K562 (cell line): Measurements from ENCODE around the gene GZMM. TPM values are rescaled to one million over a fixed set of nuclear protein-coding genes. Genes with fewer than 3 reads are reported as not detected.

Experiments used
- ATAC-seq: fragments of 200-7000 bp; cut with Tn5 transposase; 3 replicates; pipeline ENCODE4 v1.9.1; 2020; ENCODE audit warnings: moderate library complexity
- BruUV-seq: library from RNA; stranded (reverse); fragments of 400-500 nt; replicated peaks from 2 replicates; lab custom pipeline; 2021; lab: Mats Ljungman, UMichigan
- CTCF ChIA-PET: fragments of 300-600 bp; formaldehyde crosslinking; extraction: SDS; loops from one replicate; lab custom pipeline; 2021; ENCODE audit warnings: low intra/inter-chr PET ratio; lab: Yijun Ruan, JAX
- POLR2A ChIA-PET: fragments of 300-600, 350-650 bp; sonication (Branson Sonifier 250); formaldehyde crosslinking; extraction: SDS; loops from one replicate; lab custom pipeline; 2021; ENCODE audit warnings: antibody characterized with exemption, inconsistent platforms; lab: Yijun Ruan, JAX
- DNase-seq, 4 experiments: peaks; one replicate each; pipeline versions ENCODE4 v3.0.0 to v3.0.0-alpha.2; 2011 to 2018; ENCODE audit warnings: low spot score in 3 of 4, mixed read lengths in 3 of 4; ENCODE audit errors: extremely low read depth in 1 of 4
- FAIRE-seq: peaks from 2 replicates; lab custom pipeline; 2011; peaks lifted over from hg19 to GRCh38; lab: Jason Lieb, UNC
- H2AFZ ChIP-seq: 2 replicates; pipeline ENCODE4 v1.6.0; 2011; ENCODE audit warnings: low read depth, low read length, control low read depth, inconsistent platforms
- H3K27ac ChIP-seq: fragments of 200-600 bp; 3 replicates; pipeline ENCODE4 v1.8.0; 2011; ENCODE audit warnings: low read depth, mild to moderate bottlenecking, control low read depth, inconsistent platforms, low read length, moderate library complexity, mixed read lengths; ENCODE audit errors: extremely low read depth
- H3K27me3 ChIP-seq, 2 experiments: fragments of 300-600 bp in 1 of 2; 2 replicates in 1 of 2; 3 replicates in 1 of 2; pipeline versions ENCODE4 v1.6.0 to v1.8.0; 2011; ENCODE audit warnings: inconsistent platforms in 2 of 2, low read length in 2 of 2, mild to moderate bottlenecking in 1 of 2, mixed read lengths in 1 of 2, moderate library complexity in 1 of 2; ENCODE audit not compliant: control insufficient read depth in 2 of 2, insufficient read depth in 2 of 2
- H3K36me3 ChIP-seq: fragments of 300-600 bp; 3 replicates; pipeline ENCODE4 v1.8.0; 2011; ENCODE audit warnings: mild to moderate bottlenecking, low read length, inconsistent platforms; ENCODE audit not compliant: control insufficient read depth, insufficient read depth
- H3K4me1 ChIP-seq, 2 experiments: fragments of 200-600 bp in 1 of 2; replicated peaks in 1 of 2; 2 replicates in 1 of 2; 3 replicates in 1 of 2; pipeline versions ENCODE4 v1.5.1 to v1.8.0; 2011; ENCODE audit warnings: inconsistent platforms in 2 of 2, low read length in 2 of 2, mild to moderate bottlenecking in 1 of 2, mixed read lengths in 1 of 2, moderate library complexity in 1 of 2; ENCODE audit not compliant: control insufficient read depth in 2 of 2, insufficient read depth in 2 of 2
- H3K4me2 ChIP-seq: 2 replicates; pipeline ENCODE4 v1.6.1; 2011; ENCODE audit warnings: low read length, control low read depth, inconsistent platforms, mixed read lengths; ENCODE audit not compliant: insufficient read depth
- H3K4me3 ChIP-seq: fragments of 200-600 bp; sonication (generic), shearing (Covaris generic); 2 replicates; pipeline ENCODE4 v1.5.1; 2016; ENCODE audit warnings: control low read depth, inconsistent platforms
- H3K79me2 ChIP-seq: fragments of 200-600 bp; 3 replicates; pipeline ENCODE4 v1.8.0; 2011; ENCODE audit warnings: low read length, inconsistent platforms; ENCODE audit not compliant: control insufficient read depth, insufficient read depth
- H3K9ac ChIP-seq, 2 experiments: 2 replicates each; pipeline versions ENCODE4 v1.6.0 to v1.6.1; 2011; ENCODE audit warnings: low read depth in 2 of 2, low read length in 2 of 2, control low read depth in 1 of 2, inconsistent platforms in 1 of 2, mild to moderate bottlenecking in 1 of 2, mixed read lengths in 1 of 2; ENCODE audit not compliant: insufficient read depth in 1 of 2
- H3K9me1 ChIP-seq: one replicate; pipeline ENCODE4 v1.6.0; 2011; ENCODE audit warnings: inconsistent platforms, mild to moderate bottlenecking, low read length, moderate library complexity; ENCODE audit not compliant: control insufficient read depth, insufficient read depth
- H3K9me3 ChIP-seq: replicated peaks from 2 replicates; pipeline ENCODE4 v1.5.1; 2011; ENCODE audit warnings: low read depth, low read length, inconsistent platforms; ENCODE audit not compliant: control insufficient read depth, insufficient read depth
- H4K20me1 ChIP-seq: replicated peaks from 2 replicates; pipeline ENCODE4 v1.6.1; 2011; ENCODE audit warnings: low read length, inconsistent platforms, mixed read lengths; ENCODE audit not compliant: control insufficient read depth, insufficient read depth
- BCOR ChIP-seq: fragments of 450-650 bp; IDR thresholded peaks from 2 replicates; pipeline ENCODE4 v1.6.1; 2016
- BHLHE40 ChIP-seq: IDR thresholded peaks from 2 replicates; pipeline ENCODE4 v1.6.1; 2011; ENCODE audit warnings: low read length, improper control_type of control experiment
- E2F6 ChIP-seq, 2 experiments: IDR thresholded peaks; 2 replicates each; pipeline ENCODE4 v1.6.1; 2011; ENCODE audit warnings: borderline replicate concordance in 1 of 2, control low read depth in 1 of 2, low read depth in 1 of 2, low read length in 1 of 2, mild to moderate bottlenecking in 1 of 2, mixed read lengths in 1 of 2, moderate library complexity in 1 of 2; ENCODE audit not compliant: insufficient read depth in 1 of 2, insufficient read length in 1 of 2, poor library complexity in 1 of 2, severe bottlenecking in 1 of 2; ENCODE audit errors: extremely low read depth in 1 of 2
- HLTF ChIP-seq: fragments of 450-650 bp; IDR thresholded peaks from 2 replicates; pipeline ENCODE4 v1.6.1; 2016
- KAT2B ChIP-seq: IDR thresholded peaks from one replicate; pipeline ENCODE4 v1.6.1; 2012; ENCODE audit warnings: low read depth, mild to moderate bottlenecking, control low read depth, inconsistent platforms, low read length, moderate library complexity
- KDM1A ChIP-seq, 2 experiments: fragments of 450-650 bp; IDR thresholded peaks; 2 replicates each; pipeline ENCODE4 v1.6.1; 2016; ENCODE audit warnings: mild to moderate bottlenecking in 2 of 2
- KLF10 ChIP-seq: fragments of 250-450 bp; sonication (Bioruptor Pico); IDR thresholded peaks from 2 replicates; pipeline ENCODE4 v1.6.1; 2021; ENCODE audit warnings: matching md5 sums
- MAZ ChIP-seq, 2 experiments: fragments of 450-650 bp in 1 of 2; sonication (generic) in 1 of 2; formaldehyde crosslinking; IDR thresholded peaks in 1 of 2; conservative IDR thresholded peaks in 1 of 2; 2 replicates each; pipeline versions ENCODE4 v1.4.0 to v1.5.0; 2020; ENCODE audit warnings: mild to moderate bottlenecking in 1 of 2, missing genetic modification reagents in 1 of 2
- PHF8 ChIP-seq: fragments of 200-600 bp; sonication (generic); IDR thresholded peaks from 2 replicates; pipeline ENCODE4 v1.6.1; 2012; ENCODE audit warnings: mixed run types, mild to moderate bottlenecking, inconsistent platforms, low read length, moderate library complexity, borderline replicate concordance
- POU5F1 ChIP-seq: fragments of 150-350 bp; IDR thresholded peaks from 2 replicates; pipeline ENCODE4 v1.6.1; 2014; ENCODE audit warnings: borderline replicate concordance, low read length, low read depth, mild to moderate bottlenecking; ENCODE audit not compliant: partially characterized antibody
- PTTG1 ChIP-seq: fragments of 450-650 bp; IDR thresholded peaks from 2 replicates; pipeline ENCODE4 v1.6.1; 2016; ENCODE audit warnings: low read depth, mild to moderate bottlenecking, missing genetic modification characterization, missing compliant biosample characterization
- RBM34 ChIP-seq: fragments of 200-400 bp; formaldehyde crosslinking; IDR thresholded peaks from 2 replicates; pipeline ENCODE4 v1.6.1; 2018; ENCODE audit warnings: low read length, borderline replicate concordance; ENCODE audit not compliant: insufficient read depth
- SIRT6 ChIP-seq: IDR thresholded peaks from one replicate; pipeline ENCODE4 v1.6.1; 2012; ENCODE audit warnings: low read depth, mild to moderate bottlenecking, control low read depth, inconsistent platforms, low read length, moderate library complexity
- SNAPC5 ChIP-seq: fragments of 250-450 bp; sonication (Bioruptor Pico); IDR thresholded peaks from 2 replicates; pipeline ENCODE4 v1.8.0; 2021; ENCODE audit warnings: moderate library complexity, mild to moderate bottlenecking, inconsistent platforms
- SRSF7 ChIP-seq: fragments of 200-400 bp; formaldehyde crosslinking; optimal IDR thresholded peaks from 2 replicates; pipeline ENCODE3; 2017; ENCODE audit warnings: mild to moderate bottlenecking, low read depth, low read length
- TARDBP ChIP-seq: fragments of 450-650 bp; IDR thresholded peaks from 2 replicates; pipeline ENCODE4 v1.6.1; 2016
- TBP ChIP-seq: optimal IDR thresholded peaks from 2 replicates; pipeline ENCODE3; 2011; ENCODE audit warnings: low read depth, low read length, improper control_type of control experiment
- TCF7L2 ChIP-seq: fragments of 150-350 bp; IDR thresholded peaks from 2 replicates; pipeline ENCODE4 v1.6.1; 2016; ENCODE audit warnings: low read depth, mild to moderate bottlenecking, low read length, moderate library complexity
- ZFP91 ChIP-seq: sonication (generic); formaldehyde crosslinking; IDR thresholded peaks from 2 replicates; pipeline ENCODE4 v1.8.0; 2022; ENCODE audit warnings: mild to moderate bottlenecking, missing genetic modification reagents
- WGBS: fragments of 100-300 bp; shearing (Covaris generic); methylation state at CpG from one replicate; pipeline ENCODE4 v1.1.6; 2016; ENCODE audit warnings: low coverage, mixed read lengths; ENCODE audit not compliant: insufficient coverage; ENCODE audit errors: missing lambda C conversion rate; 5-methylcytosine and 5-hydroxymethylcytosine counted together
- in situ Hi-C: fragments of 300-500 bp; cut with MboI; formaldehyde crosslinking; loops from 4 replicates; pipeline ENCODE4 v1.15.0; 2018; ENCODE audit warnings: inconsistent platforms, mixed read lengths
- intact Hi-C: fragments of 100-400 bp; cut with micrococcal nuclease; formaldehyde crosslinking; loops from 2 replicates; pipeline ENCODE4 v1.14.2; 2022
- polyA plus RNA-seq, 8 experiments: library from polyadenylated mRNA; depleted of rRNA in 4 of 8; stranded (reverse) in 5 of 8; unstranded in 3 of 8; fragments of >200 nt; fragmentation: Nextera tagmentation in 2 of 8; fragmentation: Illumina TruSeq in 1 of 8; extraction: Ambion mirVana in 2 of 8; extraction: Trizol in 1 of 8; gene quantifications; 2 replicates each; pipeline versions ENCODE4 v1.2.1 to v1.2.3, GENCODE V29; 2011 to 2014; ENCODE audit warnings: inconsistent platforms in 1 of 8, missing spikeins in 1 of 8
- total RNA-seq, 7 experiments: library from RNA; depleted of rRNA in 6 of 7; stranded (reverse); fragments of >200 nt in 6 of 7; fragmentation: Illumina TruSeq in 2 of 7; extraction: Trizol in 2 of 7; gene quantifications; 2 replicates each; pipeline versions ENCODE4 v1.2.1 to v1.2.3, GENCODE V29; 2011 to 2021; ENCODE audit warnings: low replicate concordance in 1 of 7

The GZMM gene
- total and polyA plus RNA-seq, 9 of the 15 experiments (the other 6 are each of a cell fraction or from before 2014, with no cell fraction given), result 0.08 to 2.6 (median 0.70) TPM; not detected in 2

- TF ChIP-seq PTTG1 (tag) (no peak), E2F6 (IDR thresholded peaks at IDR 0.05; ENCODE audit: borderline replicate concordance in 1 of 2, extremely low read depth in 1 of 2, insufficient read depth in 1 of 2, insufficient read length in 1 of 2, low read depth in 1 of 2, low read length in 1 of 2, poor library complexity in 1 of 2, severe bottlenecking in 1 of 2) (peak; percentile 75 to 84), MAZ (CRISPR knock-in tag; conservative IDR thresholded peaks at IDR 0.05 in 1 of 2, IDR thresholded peaks at IDR 0.05 in 1 of 2) (peak; percentile 44 to 68; a peak in 3 of 4 replicates), RBM34 (no peak)
Measured at GRCh38 chr19:570937-571565, 27.2 kb downstream of the GZMM start (continued).

DNA sequence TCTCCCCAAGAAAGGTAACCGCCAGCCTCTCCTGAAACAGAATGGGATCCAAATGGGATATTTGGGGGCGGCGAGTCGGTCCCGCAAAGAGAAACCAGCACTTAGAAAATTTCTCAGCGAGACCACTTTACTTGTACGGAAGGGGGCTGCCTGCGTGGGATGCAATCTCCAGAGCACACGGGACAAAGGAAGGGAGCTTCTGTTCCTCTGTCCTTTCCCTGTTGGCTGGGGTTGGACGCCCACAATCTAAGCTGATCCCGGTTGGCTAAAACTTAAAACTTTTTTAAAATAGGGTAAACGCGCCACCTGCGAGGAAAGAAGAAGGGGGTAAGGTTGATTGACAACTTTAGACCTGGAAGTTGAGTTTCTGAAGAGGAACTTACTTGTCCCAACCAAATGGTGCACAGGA is 27.7 kb downstream of the GZMM start:
- Histone ChIP-seq H4K20me1 (peaks cover 32% of the 10 kb centered on the region), H3K4me1 (peaks cover 25 to 64% of the 10 kb centered on the region in 2 experiments), H3K4me2 (peak overlapping the region; percentile 90), H3K9me3 (peaks cover 8% of the 10 kb centered on the region), H3K4me3 (peak overlapping the region; percentile 43), H3K36me3 (peaks cover 14% of the 10 kb centered on the region; the same call in 1 of the 3 replicates), H3K27me3 (no peaks in the 10 kb centered on the region), H3K9ac (peak overlapping the region; percentile 81 to 99), H3K27ac (peak overlapping the region; percentile 92), H3K9me1 (peaks cover 11% of the 10 kb centered on the region), H3K79me2 (peaks cover 45% of the 10 kb centered on the region), H2AFZ (peak overlapping the region; percentile 86)
- 1% methylated on average over 14 of the region's 14 CpGs for WGBS
- FAIRE-seq (no peak), ATAC-seq (peak; percentile 16), DNase-seq (peak; percentile 42 to 72 (median 52))
- ChIA-PET CTCF (no interaction called here), POLR2A (interaction anchor here (0.7 to 2.2 kb wide), 4 partner anchors 13 to 132 kb away, joined by 3 to 13 read pairs (median 11); partner anchors contain the start of gene CDC34)
- intact Hi-C loops, result loop anchor here (1.0 kb wide), 1 partner anchor 15 kb away; no protein-coding TSS in a partner anchor
- TSS peak; percentile 90 for BruUV-seq
- in situ Hi-C loops, result no loop called here
- 0 out of 2 replicates have a peak, but pooled peaks have one; percentile 4 for TF ChIP-seq BCOR
- no peak for TF ChIP-seq TCF7L2
- no peak for TF ChIP-seq SIRT6
- peak; percentile 20 for TF ChIP-seq TBP
- TF ChIP-seq TARDBP, result no peak
- no peak for TF ChIP-seq ZFP91 (CRISPR knock-in tag)
- no peak for TF ChIP-seq SNAPC5
- TF ChIP-seq BHLHE40, result no peak
- TF ChIP-seq KAT2B, result no peak
- TF ChIP-seq KLF10, result no peak
- 0 out of 4 replicates have a peak, but pooled peaks of 1 of the 2 experiments have one; percentile 24 for TF ChIP-seq KDM1A (IDR thresholded peaks at IDR 0.05)
- TF ChIP-seq POU5F1, result no peak
- no peak for TF ChIP-seq HLTF
- no peak for TF ChIP-seq SRSF7
- peak; percentile 25; the same call in 1 of the 2 replicates for TF ChIP-seq PHF8
